GM12891 (cell line): ENCODE measurements around the gene AOC1.

Experiments
- PAX5 ChIP-seq: IDR thresholded peaks from 2 replicates; pipeline ENCODE4 v1.6.1; 2011; ENCODE audit warnings: low read length, moderate library complexity, mild to moderate bottlenecking; ENCODE audit not compliant: insufficient read depth, severe bottlenecking
- POLR2A ChIP-seq: IDR thresholded peaks from 2 replicates; pipeline ENCODE4 v1.6.1; 2011; ENCODE audit warnings: low read depth, low read length, control low read depth
- POLR2AphosphoS5 ChIP-seq: IDR thresholded peaks from 2 replicates; pipeline ENCODE4 v1.6.1; 2011; ENCODE audit warnings: low read depth, low read length, control low read depth
- SPI1 ChIP-seq: IDR thresholded peaks from 2 replicates; pipeline ENCODE4 v1.6.1; 2011; ENCODE audit warnings: low read depth, low read length, control low read depth
- TAF1 ChIP-seq: IDR thresholded peaks from 2 replicates; pipeline ENCODE4 v1.6.1; 2011; ENCODE audit warnings: low read depth, low read length, control low read depth

DNA sequence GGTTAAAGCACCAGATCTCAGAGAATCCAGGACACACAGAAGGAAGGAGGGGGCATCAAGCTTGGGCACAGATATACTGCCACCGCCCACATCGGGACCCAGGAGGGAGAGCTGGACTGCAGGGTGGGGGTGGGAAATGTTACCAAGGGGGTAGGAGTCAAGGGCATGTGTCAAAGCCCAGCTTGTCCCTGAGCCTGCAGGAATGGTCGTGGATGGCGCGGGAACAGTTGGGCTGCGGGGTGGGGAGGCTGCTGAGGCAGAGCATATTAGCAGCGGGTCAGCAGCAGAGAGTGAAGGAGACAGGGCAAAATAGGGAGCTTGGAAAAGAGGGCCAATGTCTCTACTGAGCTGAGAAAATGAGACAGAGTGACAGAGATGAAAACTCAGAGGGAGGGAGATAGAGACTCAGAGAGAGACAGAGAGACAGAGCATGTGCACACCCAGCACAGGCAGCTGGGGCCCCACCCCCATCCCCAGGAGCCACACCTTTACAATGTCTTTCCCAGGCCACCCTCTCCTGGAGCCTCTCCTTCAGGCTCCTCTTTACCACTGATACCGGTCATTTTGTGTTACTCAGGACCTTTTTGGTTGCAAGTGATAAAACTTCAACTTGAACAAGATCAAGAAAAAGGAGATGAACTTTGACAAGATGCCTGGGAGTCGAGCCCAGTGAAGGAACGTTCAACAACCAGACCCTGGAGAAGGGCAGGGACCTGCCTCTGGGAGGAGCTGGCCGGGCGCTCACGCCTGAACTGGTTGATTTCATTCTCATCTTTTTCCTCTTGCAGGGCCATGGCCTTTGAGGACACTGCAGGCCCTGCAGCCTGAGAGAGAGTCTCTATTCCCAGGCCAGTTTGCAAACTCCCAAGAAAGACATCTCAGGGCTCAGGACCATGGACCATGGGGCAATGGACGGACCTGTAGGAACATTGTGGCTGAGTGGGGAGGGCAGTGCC lies 50.0 kb downstream of the AOC1 start:
- TF ChIP-seq POLR2A = no peak
- no peak for TF ChIP-seq TAF1
- TF ChIP-seq SPI1 = no peak
- TF ChIP-seq POLR2AphosphoS5 = no peak
- no peak for TF ChIP-seq PAX5
